Esophagus muscularis mucosa (tissue), 4 donors: ENCODE measurements around the gene FOXK1. TPM values are rescaled to one million over a fixed set of nuclear protein-coding genes. Genes with fewer than 3 reads are reported as not detected.

Experiments used
- DNase-seq: peaks from one replicate; pipeline ENCODE4 v3.0.0-alpha.2; 2017; ENCODE audit errors: extremely low spot score
- H3K27ac ChIP-seq, 4 donors: fragments of 200-600 bp; sonication (generic); replicated peaks in 1 of 4; 1 replicate in 3 of 4; 2 replicates in 1 of 4; pipeline ENCODE4 v1.5.1; 2016 to 2019; ENCODE audit warnings: mild to moderate bottlenecking in 1 of 4
- H3K27me3 ChIP-seq, 4 donors: fragments of 200-600 bp; sonication (generic); one replicate each; pipeline versions ENCODE4 v1.5.1 to v1.6.0; 2016 to 2019
- H3K36me3 ChIP-seq, 4 donors: fragments of 200-600 bp; sonication (generic); one replicate each; pipeline ENCODE4 v1.5.1; 2016 to 2019
- H3K4me1 ChIP-seq, 4 donors: fragments of 200-600 bp; sonication (generic); one replicate each; pipeline ENCODE4 v1.5.1; 2016 to 2019
- H3K4me3 ChIP-seq, 4 donors: fragments of 200-600 bp; sonication (generic); 1 replicate in 2 of 4; 2 replicates in 2 of 4; pipeline ENCODE4 v1.5.1; 2016 to 2019; ENCODE audit warnings: mild to moderate bottlenecking in 4 of 4, moderate library complexity in 1 of 4
- H3K9me3 ChIP-seq, 4 donors: fragments of 200-600 bp; sonication (generic); 1 replicate in 3 of 4; 2 replicates in 1 of 4; pipeline ENCODE4 v1.5.1; 2016 to 2019
- CTCF ChIP-seq, 3 experiments: fragments of 200-600 bp in 2 of 3; fragments of 450-650 bp in 1 of 3; sonication (generic) in 2 of 3; IDR thresholded peaks; one replicate each; pipeline ENCODE4 v1.5.1; 2017 to 2019; ENCODE audit warnings: antibody characterized with exemption in 3 of 3, mild to moderate bottlenecking in 2 of 3, moderate library complexity in 1 of 3
- EP300 ChIP-seq: sonication (generic); formaldehyde crosslinking; IDR thresholded peaks from one replicate; pipeline ENCODE4 v1.6.1; 2017; ENCODE audit warnings: antibody characterized with exemption
- POLR2A ChIP-seq: fragments of 450-650 bp; IDR thresholded peaks from one replicate; pipeline ENCODE4 v1.6.1; 2017; ENCODE audit warnings: antibody characterized with exemption, moderate library complexity, mild to moderate bottlenecking, low read depth
- POLR2AphosphoS5 ChIP-seq, 2 donors: sonication (generic); formaldehyde crosslinking; IDR thresholded peaks; one replicate each; pipeline ENCODE4 v1.6.1; 2017; ENCODE audit warnings: antibody characterized with exemption in 2 of 2
- WGBS: methylation state at CpG from one replicate; pipeline ENCODE4 v1.1.5; 2018; 5-methylcytosine and 5-hydroxymethylcytosine counted together
- intact Hi-C: fragments of 100-400 bp; cut with DNase I; formaldehyde crosslinking; loops from one replicate; pipeline ENCODE4 v1.15.1; 2023
- total RNA-seq, 4 donors: library from RNA; depleted of rRNA; stranded (reverse); fragments of >200 nt; gene quantifications; one replicate each; pipeline versions ENCODE4 v1.1.0 to v1.2.1, GENCODE V29; 2016

Gene FOXK1
- total RNA-seq, 4 donors from 2014 or later: 23.4 to 46.1 (median 36.3) TPM

- no peak for DNase-seq
- 81% methylated on average over 11 of the region's 11 CpGs for WGBS
- no peak overlapping the region for H3K4me3 ChIP-seq
- TF ChIP-seq CTCF (IDR thresholded peaks at IDR 0.05): no peak
- no peak for TF ChIP-seq EP300
- TF ChIP-seq POLR2A: no peak
- TF ChIP-seq POLR2AphosphoS5 (IDR thresholded peaks at IDR 0.05): no peak
- peaks cover 0 to 45% (median 16%) of the 10 kb centered on the region in 4 donors for H3K36me3 ChIP-seq
- no peaks in the 10 kb centered on the region for H3K9me3 ChIP-seq
- H3K27ac ChIP-seq: peak overlapping the region; percentile 86 to 94 (median 90)
- peaks cover 45 to 80% (median 68%) of the 10 kb centered on the region in 4 donors for H3K4me1 ChIP-seq
- H3K27me3 ChIP-seq: no peaks in the 10 kb centered on the region
- intact Hi-C loops: no loop called here
These were observed 65.7 kb downstream of the FOXK1 start for GRCh38 chr7:4747746-4748145.

- Histone ChIP-seq H3K4me1 (peaks cover 47 to 80% (median 70%) of the 10 kb centered on the region in 4 donors), H3K36me3 (peaks cover 0 to 42% (median 12%) of the 10 kb centered on the region in 4 donors), H3K4me3 (no peak overlapping the region), H3K27me3 (no peaks in the 10 kb centered on the region), H3K9me3 (no peaks in the 10 kb centered on the region), H3K27ac (peak overlapping the region; percentile 86 to 94 (median 90))
- WGBS: 65% methylated on average over 10 of the region's 10 CpGs
- intact Hi-C loops: no loop called here
- TF ChIP-seq POLR2AphosphoS5 (IDR thresholded peaks at IDR 0.05) (no peak), POLR2A (no peak), EP300 (no peak), CTCF (IDR thresholded peaks at IDR 0.05) (no peak)
- no peak for DNase-seq
These were observed 66.2 kb downstream of the FOXK1 start for GRCh38 chr7:4748231-4748681.

- WGBS: 89% methylated on average over 14 of the region's 14 CpGs
- intact Hi-C loops: no loop called here
These were observed 67.3 kb downstream of the FOXK1 start for GRCh38 chr7:4749363-4749762.

GRCh38 chr7:4749798-4750197 lies 67.7 kb downstream of the FOXK1 start:
- no peak for TF ChIP-seq CTCF (IDR thresholded peaks at IDR 0.05)
- TF ChIP-seq EP300: no peak
- TF ChIP-seq POLR2AphosphoS5 (IDR thresholded peaks at IDR 0.05): no peak
- TF ChIP-seq POLR2A: no peak
- H3K27ac ChIP-seq: peak overlapping the region; percentile 24 to 94 (median 87)
- H3K4me1 ChIP-seq: peaks cover 50 to 79% (median 69%) of the 10 kb centered on the region in 4 donors
- H3K4me3 ChIP-seq: no peak overlapping the region
- H3K9me3 ChIP-seq: no peaks in the 10 kb centered on the region
- 85% methylated on average over 15 of the region's 15 CpGs for WGBS
- intact Hi-C loops: loop anchor here (5.0 kb wide), 1 partner anchor 107 kb away; no protein-coding TSS in a partner anchor
- no peak for DNase-seq
- peaks cover 2 to 49% (median 17%) of the 10 kb centered on the region in 4 donors for H3K36me3 ChIP-seq
- H3K27me3 ChIP-seq: no peaks in the 10 kb centered on the region

More at GRCh38 chr7:4749363-4749762, 67.3 kb downstream of the FOXK1 start:
- H3K36me3 ChIP-seq: peaks cover 0 to 45% (median 13%) of the 10 kb centered on the region in 4 donors
- no peak overlapping the region for H3K4me3 ChIP-seq
- peak overlapping the region; percentile 24 to 94 (median 87) for H3K27ac ChIP-seq
- no peak for DNase-seq
- TF ChIP-seq CTCF (IDR thresholded peaks at IDR 0.05) (no peak), POLR2AphosphoS5 (IDR thresholded peaks at IDR 0.05) (no peak), POLR2A (no peak), EP300 (no peak)
- H3K9me3 ChIP-seq: no peaks in the 10 kb centered on the region
- peaks cover 54 to 80% (median 70%) of the 10 kb centered on the region in 4 donors for H3K4me1 ChIP-seq
- no peaks in the 10 kb centered on the region for H3K27me3 ChIP-seq

GRCh38 chr7:4751398-4751947 lies 69.4 kb downstream of the FOXK1 start:
- intact Hi-C loops: loop anchor here (5.0 kb wide), 1 partner anchor 109 kb away; no protein-coding TSS in a partner anchor
- peaks cover 41 to 63% (median 55%) of the 10 kb centered on the region in 4 donors for H3K4me1 ChIP-seq
- H3K9me3 ChIP-seq: no peaks in the 10 kb centered on the region
- no peaks in the 10 kb centered on the region for H3K27me3 ChIP-seq
- H3K27ac ChIP-seq: peak overlapping the region in 2 of 4 donors; percentile 43 to 70
- DNase-seq: no peak
- TF ChIP-seq EP300: no peak
- no peak for TF ChIP-seq POLR2A
- no peak for TF ChIP-seq POLR2AphosphoS5 (IDR thresholded peaks at IDR 0.05)
- no peak for TF ChIP-seq CTCF (IDR thresholded peaks at IDR 0.05)
- WGBS: 93% methylated on average over 8 of the region's 20 CpGs
- peaks cover 15 to 66% (median 34%) of the 10 kb centered on the region in 4 donors for H3K36me3 ChIP-seq
- no peak overlapping the region for H3K4me3 ChIP-seq
